H9 (cell line): ENCODE measurements around the gene ABHD4. TPM values are rescaled to one million over a fixed set of nuclear protein-coding genes. Genes with fewer than 3 reads are reported as not detected.
"Not testable (repeated sequence)": the region's sequence is repeated elsewhere in the genome, so short reads cannot be mapped to it uniquely, and the experiment has no call there.

ENCODE experiments used
- DNase-seq: peaks from one replicate; pipeline ENCODE4 v3.0.0-alpha.2; 2017
- H2AFZ ChIP-seq: one replicate; pipeline ENCODE4 v1.6.1; 2013; ENCODE audit warnings: mild to moderate bottlenecking, low read length, control low read depth, moderate library complexity
- H2AK5ac ChIP-seq: 2 replicates; pipeline ENCODE4 v1.6.1; 2013; ENCODE audit warnings: low read length, control low read depth, mixed read lengths; ENCODE audit not compliant: insufficient read length
- H2BK120ac ChIP-seq: one replicate; pipeline ENCODE4 v1.6.1; 2013; ENCODE audit warnings: low read depth, mild to moderate bottlenecking, low read length, control low read depth, inconsistent platforms; ENCODE audit not compliant: poor library complexity, severe bottlenecking
- H2BK12ac ChIP-seq: 2 replicates; pipeline ENCODE4 v1.6.1; 2013; ENCODE audit warnings: low read length, control low read depth, mixed read lengths, low read depth; ENCODE audit not compliant: insufficient read length
- H2BK15ac ChIP-seq: 2 replicates; pipeline ENCODE4 v1.6.1; 2013; ENCODE audit warnings: low read depth, low read length, control low read depth
- H2BK20ac ChIP-seq: one replicate; pipeline ENCODE4 v1.6.1; 2013; ENCODE audit warnings: low read depth, mild to moderate bottlenecking, low read length, control low read depth, inconsistent platforms; ENCODE audit not compliant: poor library complexity, severe bottlenecking
- H2BK5ac ChIP-seq: 2 replicates; pipeline ENCODE4 v1.6.1; 2013; ENCODE audit warnings: low read length, control low read depth, mixed read lengths; ENCODE audit not compliant: insufficient read length
- H3K14ac ChIP-seq: 2 replicates; pipeline ENCODE4 v1.6.1; 2013; ENCODE audit warnings: low read length, control low read depth; ENCODE audit not compliant: insufficient read depth
- H3K18ac ChIP-seq: 2 replicates; pipeline ENCODE4 v1.6.1; 2013; ENCODE audit warnings: low read depth, mild to moderate bottlenecking, mixed read lengths, low read length, control low read depth; ENCODE audit not compliant: insufficient read length
- H3K23ac ChIP-seq: 2 replicates; pipeline ENCODE4 v1.6.1; 2013; ENCODE audit warnings: low read length, control low read depth, mixed read lengths, low read depth; ENCODE audit not compliant: insufficient read length
- H3K23me2 ChIP-seq: 2 replicates; pipeline ENCODE4 v1.6.1; 2013; ENCODE audit warnings: low read depth, mild to moderate bottlenecking, mixed read lengths, low read length, control low read depth; ENCODE audit not compliant: insufficient read length, poor library complexity, severe bottlenecking
- H3K27ac ChIP-seq: 2 replicates; pipeline ENCODE4 v1.5.1; 2013; ENCODE audit warnings: low read length, control low read depth, mixed read lengths, low read depth; ENCODE audit not compliant: insufficient read length
- H3K27me3 ChIP-seq: 2 replicates; pipeline ENCODE4 v1.6.1; 2013; ENCODE audit warnings: low read length, control low read depth, inconsistent platforms; ENCODE audit not compliant: insufficient read depth
- H3K4ac ChIP-seq: 2 replicates; pipeline ENCODE4 v1.6.1; 2013; ENCODE audit warnings: low read depth, mild to moderate bottlenecking, control low read depth, inconsistent platforms, low read length, moderate library complexity
- H3K4me1 ChIP-seq: 2 replicates; pipeline ENCODE4 v1.6.1; 2013; ENCODE audit warnings: low read length, control low read depth, inconsistent platforms; ENCODE audit not compliant: insufficient read depth
- H3K4me2 ChIP-seq: 2 replicates; pipeline ENCODE4 v1.6.1; 2013; ENCODE audit warnings: low read length, control low read depth, mixed read lengths; ENCODE audit not compliant: insufficient read length, insufficient read depth
- H3K56ac ChIP-seq: 2 replicates; pipeline ENCODE4 v1.6.1; 2013; ENCODE audit warnings: low read depth, mild to moderate bottlenecking, mixed read lengths, low read length, control low read depth; ENCODE audit not compliant: insufficient read length
- H3K79me1 ChIP-seq: 2 replicates; pipeline ENCODE4 v1.6.1; 2013; ENCODE audit warnings: low read depth, mild to moderate bottlenecking, moderate library complexity, low read length, control low read depth, inconsistent platforms; ENCODE audit not compliant: insufficient read depth, poor library complexity, severe bottlenecking
- H3K79me2 ChIP-seq: 2 replicates; pipeline ENCODE4 v1.6.1; 2013; ENCODE audit warnings: low read length, control low read depth, inconsistent platforms; ENCODE audit not compliant: insufficient read depth
- H3K9ac ChIP-seq: 2 replicates; pipeline ENCODE4 v1.6.1; 2013; ENCODE audit warnings: low read length, control low read depth, mixed read lengths; ENCODE audit not compliant: insufficient read length; ENCODE audit errors: extremely low read depth
- H3K9me3 ChIP-seq: one replicate; pipeline ENCODE4 v1.6.1; 2013; ENCODE audit warnings: low read depth, low read length, inconsistent platforms; ENCODE audit not compliant: control insufficient read depth
- H3T11ph ChIP-seq: one replicate; pipeline ENCODE4 v1.6.1; 2013; ENCODE audit warnings: mild to moderate bottlenecking, low read length, control low read depth, inconsistent platforms
- H4K20me1 ChIP-seq: one replicate; pipeline ENCODE4 v1.6.1; 2013; ENCODE audit not compliant: control insufficient read depth, insufficient read length, insufficient read depth
- H4K5ac ChIP-seq: 2 replicates; pipeline ENCODE4 v1.6.1; 2013; ENCODE audit warnings: low read depth, mild to moderate bottlenecking, mixed read lengths, low read length, control low read depth; ENCODE audit not compliant: insufficient read length
- H4K8ac ChIP-seq: replicated peaks from 2 replicates; pipeline ENCODE4 v1.6.1; 2013; ENCODE audit warnings: low read length, control low read depth, mixed read lengths, low read depth; ENCODE audit not compliant: insufficient read length
- H4K91ac ChIP-seq: 2 replicates; pipeline ENCODE4 v1.6.1; 2013; ENCODE audit warnings: low read depth, mild to moderate bottlenecking, moderate library complexity, mixed read lengths, low read length, control low read depth; ENCODE audit not compliant: insufficient read length
- H3K27ac Mint-ChIP-seq, 3 experiments: 2 replicates in 2 of 3; 3 replicates in 1 of 3; pipeline ENCODE4 v1.8.0; 2020 to 2021; ENCODE audit warnings: mixed read lengths in 3 of 3, mild to moderate bottlenecking in 1 of 3, moderate library complexity in 1 of 3
- H3K27me3 Mint-ChIP-seq: 2 replicates; pipeline ENCODE4 v1.8.0; 2021; ENCODE audit warnings: low read depth, mild to moderate bottlenecking, moderate library complexity, mixed read lengths
- H3K36me3 Mint-ChIP-seq, 3 experiments: 2 replicates in 2 of 3; 3 replicates in 1 of 3; pipeline ENCODE4 v1.8.0; 2020 to 2021; ENCODE audit warnings: low read depth in 3 of 3, mixed read lengths in 3 of 3; ENCODE audit not compliant: insufficient read depth in 1 of 3
- H3K4me1 Mint-ChIP-seq, 2 experiments: 2 replicates each; pipeline ENCODE4 v1.8.0; 2020; ENCODE audit warnings: mixed read lengths in 2 of 2
- H3K4me3 Mint-ChIP-seq, 2 experiments: 2 replicates in 1 of 2; 3 replicates in 1 of 2; pipeline ENCODE4 v1.8.0; 2020 to 2021; ENCODE audit warnings: mild to moderate bottlenecking in 2 of 2, mixed read lengths in 2 of 2, moderate library complexity in 1 of 2
- H3K9me3 Mint-ChIP-seq, 2 experiments: 2 replicates in 1 of 2; 3 replicates in 1 of 2; pipeline ENCODE4 v1.8.0; 2020; ENCODE audit warnings: mild to moderate bottlenecking in 2 of 2, mixed read lengths in 2 of 2, moderate library complexity in 1 of 2
- CTCF ChIP-seq: fragments of 200-600 bp; sonication (generic); conservative IDR thresholded peaks from 3 replicates; pipeline ENCODE4 v1.8.0; 2021; ENCODE audit warnings: antibody characterized with exemption, mild to moderate bottlenecking
- WGBS: extraction: QIAGEN DNeasy Blood & Tissue Kit; methylation state at CpG from one replicate; pipeline ENCODE4 v1.1.7; 2013; ENCODE audit warnings: missing lambda C conversion rate, low lambda C conversion rate, mixed read lengths; ENCODE audit not compliant: insufficient read length; ENCODE audit errors: extremely low coverage; 5-methylcytosine and 5-hydroxymethylcytosine counted together
- total RNA-seq: library from RNA; stranded (reverse); gene quantifications from 2 replicates; pipeline ENCODE4 v1.2.1, GENCODE V29; 2021

Gene ABHD4
- total RNA-seq, 1 experiment from 2014 or later = 21.8 TPM

GRCh38 chr14:22587247-22587646, 10.9 kb upstream of the ABHD4 start:
- H2BK5ac ChIP-seq = no peak overlapping the region
- no peak overlapping the region for H3K18ac ChIP-seq
- H4K91ac ChIP-seq = no peak overlapping the region
- H2BK12ac ChIP-seq = no peak overlapping the region
- H3K4me1 ChIP-seq = no peaks in the 10 kb centered on the region
- H3T11ph ChIP-seq = no peak overlapping the region
- H3K14ac ChIP-seq = no peak overlapping the region
- no peak overlapping the region for H2BK20ac ChIP-seq
- H3K9me3 Mint-ChIP-seq = no peaks in the 10 kb centered on the region
- no peak overlapping the region for H2BK120ac ChIP-seq
- H3K27me3 ChIP-seq = no peaks in the 10 kb centered on the region
- no peak overlapping the region for H2AK5ac ChIP-seq
- no peak overlapping the region for H4K5ac ChIP-seq
- no peak overlapping the region for H3K27ac Mint-ChIP-seq
- H3K9ac ChIP-seq = no peak overlapping the region
- H3K36me3 Mint-ChIP-seq = peaks cover 4 to 12% (median 9%) of the 10 kb centered on the region in 3 experiments; a peak in 6 of 7 replicates
- WGBS = no CpG with 5 or more reads among the region's 5 CpGs
- H2AFZ ChIP-seq = no peak overlapping the region
- H3K79me1 ChIP-seq = peaks cover 7% of the 10 kb centered on the region
- no peak overlapping the region for H3K23ac ChIP-seq
- no peak overlapping the region for H3K56ac ChIP-seq
- no peaks in the 10 kb centered on the region for H3K27me3 Mint-ChIP-seq
- no peak for DNase-seq
- H3K23me2 ChIP-seq = peaks cover 9% of the 10 kb centered on the region
- no peak overlapping the region for H3K4ac ChIP-seq
- H3K4me3 Mint-ChIP-seq = peak overlapping the region; percentile 31 to 32
- H3K4me2 ChIP-seq = no peak overlapping the region
- H4K20me1 ChIP-seq = no peaks in the 10 kb centered on the region
- no peak overlapping the region for H3K27ac ChIP-seq
- peaks cover 9 to 19% of the 10 kb centered on the region in 2 experiments for H3K4me1 Mint-ChIP-seq
- no peak overlapping the region for H2BK15ac ChIP-seq
- no peak overlapping the region for H4K8ac ChIP-seq
- H3K9me3 ChIP-seq = no peaks in the 10 kb centered on the region
- peaks cover 18% of the 10 kb centered on the region; the same call in 1 of the 2 replicates for H3K79me2 ChIP-seq
- TF ChIP-seq CTCF = no peak

- H3K23me2 ChIP-seq = not testable (repeated sequence)
- H3K4me1 Mint-ChIP-seq = peaks cover 10 to 23% of the 10 kb centered on the region in 2 experiments
Measured at GRCh38 chr14:22587677-22588422, 10.2 kb upstream of the ABHD4 start.

More at GRCh38 chr14:22587677-22588422, 10.2 kb upstream of the ABHD4 start:
- H3K4me2 ChIP-seq = peak overlapping the region; percentile 71
- not testable (repeated sequence) for H4K8ac ChIP-seq, H2AFZ ChIP-seq, H3K4ac ChIP-seq, H3T11ph ChIP-seq, DNase-seq, H2BK15ac ChIP-seq, H3K56ac ChIP-seq, H2BK120ac ChIP-seq, H2BK5ac ChIP-seq, H3K79me1 ChIP-seq, H3K18ac ChIP-seq, H3K23ac ChIP-seq, H3K14ac ChIP-seq, H2BK20ac ChIP-seq, H3K27me3 ChIP-seq, H4K91ac ChIP-seq, H2BK12ac ChIP-seq, H4K5ac ChIP-seq, H3K27ac ChIP-seq, H3K9me3 Mint-ChIP-seq, H3K4me1 ChIP-seq, H3K9me3 ChIP-seq, H4K20me1 ChIP-seq, H3K27me3 Mint-ChIP-seq, H2AK5ac ChIP-seq
- Mint-ChIP-seq H3K4me3 (peak overlapping the region; percentile 100), H3K36me3 (peaks cover 4 to 12% (median 7%) of the 10 kb centered on the region in 3 experiments; a peak in 6 of 7 replicates), H3K27ac (peak overlapping the region in 1 of 3 experiments; percentile 52; a peak in 3 of 7 replicates)
- WGBS = no CpG with 5 or more reads among the region's 10 CpGs
- peaks cover 18% of the 10 kb centered on the region; the same call in 1 of the 2 replicates for H3K79me2 ChIP-seq
- H3K9ac ChIP-seq = peak overlapping the region; percentile 82
